ENCODE data around the gene KCMF1.

DNA sequence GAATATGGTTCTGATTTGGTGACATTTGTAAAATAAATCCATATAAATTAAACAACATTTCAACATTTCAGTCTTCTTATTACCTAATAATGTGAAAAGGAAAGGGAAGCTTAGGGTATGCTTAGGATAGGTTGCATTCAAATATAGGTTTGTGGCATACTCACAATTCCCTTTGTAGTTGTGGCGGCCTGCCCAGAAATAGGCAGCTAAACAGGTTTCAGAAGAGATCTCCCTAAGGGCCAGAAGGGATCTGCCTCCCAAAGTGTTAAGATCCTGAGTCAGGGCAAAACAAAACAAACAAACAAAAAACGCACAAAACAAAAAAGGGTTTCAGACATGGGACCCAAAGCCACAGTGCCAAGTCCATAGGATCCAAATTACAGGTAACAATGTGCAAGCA lies 120.9 kb downstream of the KCMF1 start:
- TF ChIP-seq, protein P1, sequence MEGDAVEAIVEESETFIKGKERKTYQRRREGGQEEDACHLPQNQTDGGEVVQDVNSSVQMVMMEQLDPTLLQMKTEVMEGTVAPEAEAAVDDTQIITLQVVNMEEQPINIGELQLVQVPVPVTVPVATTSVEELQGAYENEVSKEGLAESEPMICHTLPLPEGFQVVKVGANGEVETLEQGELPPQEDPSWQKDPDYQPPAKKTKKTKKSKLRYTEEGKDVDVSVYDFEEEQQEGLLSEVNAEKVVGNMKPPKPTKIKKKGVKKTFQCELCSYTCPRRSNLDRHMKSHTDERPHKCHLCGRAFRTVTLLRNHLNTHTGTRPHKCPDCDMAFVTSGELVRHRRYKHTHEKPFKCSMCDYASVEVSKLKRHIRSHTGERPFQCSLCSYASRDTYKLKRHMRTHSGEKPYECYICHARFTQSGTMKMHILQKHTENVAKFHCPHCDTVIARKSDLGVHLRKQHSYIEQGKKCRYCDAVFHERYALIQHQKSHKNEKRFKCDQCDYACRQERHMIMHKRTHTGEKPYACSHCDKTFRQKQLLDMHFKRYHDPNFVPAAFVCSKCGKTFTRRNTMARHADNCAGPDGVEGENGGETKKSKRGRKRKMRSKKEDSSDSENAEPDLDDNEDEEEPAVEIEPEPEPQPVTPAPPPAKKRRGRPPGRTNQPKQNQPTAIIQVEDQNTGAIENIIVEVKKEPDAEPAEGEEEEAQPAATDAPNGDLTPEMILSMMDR (IDR thresholded peaks at IDR 0.05): no peak
- TF ChIP-seq ZSCAN20 (CRISPR knock-in tag; IDR thresholded peaks at IDR 0.05): no peak
- TF ChIP-seq MYC (IDR thresholded peaks at IDR 0.05; ENCODE audit: borderline replicate concordance, low read length): no peak
- TF ChIP-seq HEYL (CRISPR knock-in tag; IDR thresholded peaks at IDR 0.05): no peak
- TF ChIP-seq, protein P2, sequence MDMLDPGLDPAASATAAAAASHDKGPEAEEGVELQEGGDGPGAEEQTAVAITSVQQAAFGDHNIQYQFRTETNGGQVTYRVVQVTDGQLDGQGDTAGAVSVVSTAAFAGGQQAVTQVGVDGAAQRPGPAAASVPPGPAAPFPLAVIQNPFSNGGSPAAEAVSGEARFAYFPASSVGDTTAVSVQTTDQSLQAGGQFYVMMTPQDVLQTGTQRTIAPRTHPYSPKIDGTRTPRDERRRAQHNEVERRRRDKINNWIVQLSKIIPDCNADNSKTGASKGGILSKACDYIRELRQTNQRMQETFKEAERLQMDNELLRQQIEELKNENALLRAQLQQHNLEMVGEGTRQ (IDR thresholded peaks at IDR 0.05): no peak
- TF ChIP-seq, protein P3, sequence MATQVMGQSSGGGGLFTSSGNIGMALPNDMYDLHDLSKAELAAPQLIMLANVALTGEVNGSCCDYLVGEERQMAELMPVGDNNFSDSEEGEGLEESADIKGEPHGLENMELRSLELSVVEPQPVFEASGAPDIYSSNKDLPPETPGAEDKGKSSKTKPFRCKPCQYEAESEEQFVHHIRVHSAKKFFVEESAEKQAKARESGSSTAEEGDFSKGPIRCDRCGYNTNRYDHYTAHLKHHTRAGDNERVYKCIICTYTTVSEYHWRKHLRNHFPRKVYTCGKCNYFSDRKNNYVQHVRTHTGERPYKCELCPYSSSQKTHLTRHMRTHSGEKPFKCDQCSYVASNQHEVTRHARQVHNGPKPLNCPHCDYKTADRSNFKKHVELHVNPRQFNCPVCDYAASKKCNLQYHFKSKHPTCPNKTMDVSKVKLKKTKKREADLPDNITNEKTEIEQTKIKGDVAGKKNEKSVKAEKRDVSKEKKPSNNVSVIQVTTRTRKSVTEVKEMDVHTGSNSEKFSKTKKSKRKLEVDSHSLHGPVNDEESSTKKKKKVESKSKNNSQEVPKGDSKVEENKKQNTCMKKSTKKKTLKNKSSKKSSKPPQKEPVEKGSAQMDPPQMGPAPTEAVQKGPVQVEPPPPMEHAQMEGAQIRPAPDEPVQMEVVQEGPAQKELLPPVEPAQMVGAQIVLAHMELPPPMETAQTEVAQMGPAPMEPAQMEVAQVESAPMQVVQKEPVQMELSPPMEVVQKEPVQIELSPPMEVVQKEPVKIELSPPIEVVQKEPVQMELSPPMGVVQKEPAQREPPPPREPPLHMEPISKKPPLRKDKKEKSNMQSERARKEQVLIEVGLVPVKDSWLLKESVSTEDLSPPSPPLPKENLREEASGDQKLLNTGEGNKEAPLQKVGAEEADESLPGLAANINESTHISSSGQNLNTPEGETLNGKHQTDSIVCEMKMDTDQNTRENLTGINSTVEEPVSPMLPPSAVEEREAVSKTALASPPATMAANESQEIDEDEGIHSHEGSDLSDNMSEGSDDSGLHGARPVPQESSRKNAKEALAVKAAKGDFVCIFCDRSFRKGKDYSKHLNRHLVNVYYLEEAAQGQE (IDR thresholded peaks at IDR 0.05): no peak
- TF ChIP-seq POLR2A (IDR thresholded peaks at IDR 0.05; ENCODE audit: low read length): no peak
- TF ChIP-seq ZNF302 (CRISPR knock-in tag; IDR thresholded peaks at IDR 0.05): no peak
- TF ChIP-seq CBX8 (IDR thresholded peaks at IDR 0.05): no peak
- TF ChIP-seq, protein P4, sequence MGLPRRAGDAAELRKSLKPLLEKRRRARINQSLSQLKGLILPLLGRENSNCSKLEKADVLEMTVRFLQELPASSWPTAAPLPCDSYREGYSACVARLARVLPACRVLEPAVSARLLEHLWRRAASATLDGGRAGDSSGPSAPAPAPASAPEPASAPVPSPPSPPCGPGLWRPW (IDR thresholded peaks at IDR 0.05): no peak
- TF ChIP-seq PHF8 (IDR thresholded peaks at IDR 0.05; ENCODE audit: borderline replicate concordance, low read depth): no peak
- TF ChIP-seq RAD21 (conservative IDR thresholded peaks at IDR 0.05 in 1 of 2, IDR thresholded peaks at IDR 0.05 in 1 of 2): no peak
